ENCODE results near the gene CEMIP2. TPM values are rescaled to one million over a fixed set of nuclear protein-coding genes. Genes with fewer than 3 reads are reported as not detected.
A peak's percentile ranks its signal among the peaks of the same experiment; 100 is the strongest.

CEMIP2 gene
- total RNA-seq, 6 donors from 2014 or later, result 113 to 277 (median 161) TPM

DNA sequence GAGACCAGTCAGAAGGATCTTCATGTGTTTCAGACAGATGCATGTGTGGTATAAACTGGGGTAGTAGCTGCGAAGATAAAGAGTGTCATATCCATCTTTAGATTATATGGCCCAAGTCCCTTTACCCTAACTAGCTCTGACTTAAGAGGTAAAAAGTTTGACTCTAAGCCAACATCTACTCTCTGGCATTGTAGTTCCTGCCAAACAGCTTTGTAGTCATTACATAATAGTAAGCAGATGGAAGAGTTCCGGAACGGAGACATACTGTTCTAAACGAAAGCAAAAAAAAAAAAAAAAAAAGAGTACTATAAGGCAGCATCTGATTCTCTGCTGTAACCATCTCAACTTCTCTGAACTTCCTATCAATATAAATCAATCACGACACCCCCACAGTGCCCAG, 48.8 kb downstream of the CEMIP2 start:
- H3K36me3 ChIP-seq, result peaks cover 9 to 83% (median 26%) of the 10 kb centered on the region in 4 donors
- peak in 1 of 2 donors; percentile 55 for ATAC-seq (ENCODE audit: low FRiP score in 2 of 2)
- no peaks in the 10 kb centered on the region for H3K9me3 ChIP-seq
- 37 to 45% methylated on average over 5 of the region's 5 CpGs for WGBS, 2 donors
- no peaks in the 10 kb centered on the region for H3K27me3 ChIP-seq
- no peak overlapping the region for H3K4me3 ChIP-seq
- peaks cover 5 to 18% (median 16%) of the 10 kb centered on the region in 4 donors for H3K4me1 ChIP-seq
- no peak for DNase-seq
- TF ChIP-seq EP300 (IDR thresholded peaks at IDR 0.05), result peak in 1 of 4 donors; percentile 68
- TF ChIP-seq, protein P1, sequence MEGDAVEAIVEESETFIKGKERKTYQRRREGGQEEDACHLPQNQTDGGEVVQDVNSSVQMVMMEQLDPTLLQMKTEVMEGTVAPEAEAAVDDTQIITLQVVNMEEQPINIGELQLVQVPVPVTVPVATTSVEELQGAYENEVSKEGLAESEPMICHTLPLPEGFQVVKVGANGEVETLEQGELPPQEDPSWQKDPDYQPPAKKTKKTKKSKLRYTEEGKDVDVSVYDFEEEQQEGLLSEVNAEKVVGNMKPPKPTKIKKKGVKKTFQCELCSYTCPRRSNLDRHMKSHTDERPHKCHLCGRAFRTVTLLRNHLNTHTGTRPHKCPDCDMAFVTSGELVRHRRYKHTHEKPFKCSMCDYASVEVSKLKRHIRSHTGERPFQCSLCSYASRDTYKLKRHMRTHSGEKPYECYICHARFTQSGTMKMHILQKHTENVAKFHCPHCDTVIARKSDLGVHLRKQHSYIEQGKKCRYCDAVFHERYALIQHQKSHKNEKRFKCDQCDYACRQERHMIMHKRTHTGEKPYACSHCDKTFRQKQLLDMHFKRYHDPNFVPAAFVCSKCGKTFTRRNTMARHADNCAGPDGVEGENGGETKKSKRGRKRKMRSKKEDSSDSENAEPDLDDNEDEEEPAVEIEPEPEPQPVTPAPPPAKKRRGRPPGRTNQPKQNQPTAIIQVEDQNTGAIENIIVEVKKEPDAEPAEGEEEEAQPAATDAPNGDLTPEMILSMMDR (IDR thresholded peaks at IDR 0.05), result no peak
- H3K27ac ChIP-seq, result peak overlapping the region in 2 of 4 donors; percentile 35 to 50

- ATAC-seq (ENCODE audit: low FRiP score in 2 of 2), result no peak
These were observed 49.2 kb downstream of the CEMIP2 start for GRCh38 chr9:71719088-71719487.

DNA sequence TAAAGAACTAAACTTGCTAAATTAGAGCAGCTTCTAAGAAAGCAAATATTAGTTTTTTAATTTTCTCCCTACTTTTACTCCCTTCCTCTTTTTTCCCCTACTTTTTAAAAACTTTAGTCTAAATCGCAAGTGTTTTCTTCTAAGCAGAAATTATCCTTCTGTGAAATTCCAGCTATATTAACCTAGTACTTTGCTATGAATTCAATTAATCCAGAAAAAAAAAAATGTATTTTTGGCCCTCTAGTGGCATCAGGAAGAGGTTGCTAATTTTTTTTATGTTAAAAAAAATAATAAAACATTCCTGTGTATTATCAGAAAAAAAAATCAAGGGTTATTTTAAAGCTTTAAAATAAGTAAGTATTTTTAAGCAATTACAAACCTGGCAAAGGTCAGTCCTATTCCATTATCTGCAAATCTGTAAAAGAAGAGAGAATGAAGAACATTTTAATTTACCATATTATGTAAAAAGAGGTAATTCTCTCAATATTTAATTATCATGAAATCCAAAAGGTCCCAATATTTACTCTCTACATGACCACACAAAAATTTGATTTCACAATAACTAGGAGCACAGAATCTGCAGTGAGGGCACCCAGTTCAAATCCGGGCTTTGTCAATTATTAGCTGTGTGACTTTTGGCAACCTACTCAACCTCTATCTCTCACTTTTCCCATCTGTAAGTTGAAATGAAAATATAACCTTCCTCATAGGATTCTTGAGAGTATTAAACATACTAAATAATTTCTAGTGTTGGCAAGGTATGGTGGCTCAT, 52.0 kb downstream of the CEMIP2 start:
- H3K36me3 ChIP-seq, result peaks cover 15 to 83% (median 39%) of the 10 kb centered on the region in 4 donors
- ATAC-seq (ENCODE audit: low FRiP score in 2 of 2), result no peak

More at GRCh38 chr9:71719088-71719487, 49.2 kb downstream of the CEMIP2 start:
- H3K36me3 ChIP-seq, result peaks cover 9 to 83% (median 27%) of the 10 kb centered on the region in 4 donors
- peak overlapping the region in 1 of 4 donors; percentile 50 for H3K27ac ChIP-seq
- TF ChIP-seq POLR2AphosphoS5 (IDR thresholded peaks at IDR 0.05), result no peak
- TF ChIP-seq EP300 (IDR thresholded peaks at IDR 0.05), result no peak
- TF ChIP-seq, protein P1 (IDR thresholded peaks at IDR 0.05), result no peak
- no peak for TF ChIP-seq POLR2A (IDR thresholded peaks at IDR 0.05)
- WGBS, 2 donors, result 96% methylated on average over 3 of the region's 3 CpGs
- peaks cover 5 to 18% (median 16%) of the 10 kb centered on the region in 4 donors for H3K4me1 ChIP-seq
- H3K4me3 ChIP-seq, result no peak overlapping the region
- H3K27me3 ChIP-seq, result no peaks in the 10 kb centered on the region
- no peak for DNase-seq
- H3K9me3 ChIP-seq, result no peaks in the 10 kb centered on the region

DNA sequence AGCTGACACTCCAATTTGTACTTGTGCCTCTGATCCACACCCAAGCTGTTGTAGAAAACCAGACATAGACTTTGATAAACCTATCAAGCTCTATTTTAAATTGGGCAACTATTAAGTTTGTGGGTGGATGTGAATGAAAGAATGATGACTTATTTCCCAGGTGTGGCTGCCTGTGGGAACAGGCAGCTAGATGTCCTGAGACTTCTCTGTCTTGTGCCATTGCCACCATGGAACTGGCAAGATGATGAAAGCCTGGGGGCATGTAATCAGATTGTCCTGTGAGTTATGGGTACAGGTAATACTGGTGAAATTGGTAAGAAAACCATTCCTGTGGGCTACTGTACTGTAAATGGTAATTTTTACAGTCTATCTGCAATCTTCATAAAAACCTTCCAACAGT, 57.5 kb downstream of the CEMIP2 start:
- no peak for DNase-seq
- H3K4me1 ChIP-seq, result no peaks in the 10 kb centered on the region
- no peak overlapping the region for H3K27ac ChIP-seq
- ATAC-seq (ENCODE audit: low FRiP score in 2 of 2), result no peak
- TF ChIP-seq, protein P1 (IDR thresholded peaks at IDR 0.05), result no peak
- no peak for TF ChIP-seq POLR2AphosphoS5 (IDR thresholded peaks at IDR 0.05)
- no peak for TF ChIP-seq POLR2A (IDR thresholded peaks at IDR 0.05)
- no peak for TF ChIP-seq EP300 (IDR thresholded peaks at IDR 0.05)
- H3K27me3 ChIP-seq, result no peaks in the 10 kb centered on the region
- no peak overlapping the region for H3K4me3 ChIP-seq
- H3K9me3 ChIP-seq, result no peaks in the 10 kb centered on the region
- peaks cover 26 to 94% (median 76%) of the 10 kb centered on the region in 4 donors for H3K36me3 ChIP-seq

More for the DNA sequence above, 52.0 kb downstream of the CEMIP2 start:
- no peak for DNase-seq
- TF ChIP-seq EP300 (IDR thresholded peaks at IDR 0.05) (no peak), POLR2AphosphoS5 (IDR thresholded peaks at IDR 0.05) (no peak), POLR2A (IDR thresholded peaks at IDR 0.05) (no peak)
- TF ChIP-seq, protein P1 (IDR thresholded peaks at IDR 0.05), result peak in 4 of 6 experiments; percentile 18 to 37 (median 28)
- Histone ChIP-seq H3K4me3 (no peak overlapping the region), H3K9me3 (no peaks in the 10 kb centered on the region), H3K27me3 (no peaks in the 10 kb centered on the region), H3K27ac (no peak overlapping the region), H3K4me1 (peaks cover 5 to 18% (median 16%) of the 10 kb centered on the region in 4 donors)
- WGBS, 2 donors, result 87 to 97% methylated on average over 2 of the region's 2 CpGs
